Posterior vena cava (tissue), 2 donors: Measurements from ENCODE around the gene COL20A1. TPM values are rescaled to one million over a fixed set of nuclear protein-coding genes. Genes with fewer than 3 reads are reported as not detected.

Source experiments
- DNase-seq: peaks from one replicate; pipeline ENCODE4 v3.0.0-alpha.2; 2020; ENCODE audit warnings: low spot score
- intact Hi-C, 2 donors: fragments of 100-400 bp; cut with DNase I; formaldehyde crosslinking; loops; one replicate each; pipeline versions ENCODE4 v1.14.1 to v1.14.2; 2022 to 2023
- total RNA-seq, 2 donors: library from RNA; stranded (reverse); fragmentation: NEBNext Ultra II Directional; extraction: Animal tissue kit (Norgen Biotek cat#: 25700); gene quantifications; one replicate each; pipeline ENCODE4 v1.2.1, GENCODE V29; 2021
- donor health status: DM: yes; HTN: yes; CAD: no.
- donor health status: DM: yes; HTN: yes; CAD: no.

COL20A1 gene
- total RNA-seq, 2 donors from 2014 or later = 0.14 TPM; not detected in 1

GRCh38 chr20:63287697-63288580 lies 5.0 kb upstream of the COL20A1 start:
- no peak for DNase-seq
- intact Hi-C loops = no loop called here

- DNase-seq = no peak
- intact Hi-C loops = no loop called here
These were observed 4.3 kb upstream of the COL20A1 start for GRCh38 chr20:63288581-63289251.

- intact Hi-C loops = no loop called here
- DNase-seq = no peak
These were observed 3.5 kb upstream of the COL20A1 start for GRCh38 chr20:63289311-63290135.

GRCh38 chr20:63290136-63290676 lies 2.8 kb upstream of the COL20A1 start:
- intact Hi-C loops = no loop called here
- DNase-seq = no peak

GRCh38 chr20:63290677-63291472 lies 2.1 kb upstream of the COL20A1 start:
- DNase-seq = no peak
- intact Hi-C loops = no loop called here

- intact Hi-C loops = no loop called here
These were observed 1.2 kb upstream of the COL20A1 start for GRCh38 chr20:63291811-63292210.

GRCh38 chr20:63292292-63292701 lies 689 bp upstream of the COL20A1 start:
- intact Hi-C loops = no loop called here
- DNase-seq = no peak

More at GRCh38 chr20:63291811-63292210, 1.2 kb upstream of the COL20A1 start:
- DNase-seq = no peak

- DNase-seq = no peak
- intact Hi-C loops = no loop called here
These were observed 470 bp downstream of the COL20A1 start for GRCh38 chr20:63293456-63293855.

GRCh38 chr20:63293871-63294535 lies 1.0 kb downstream of the COL20A1 start:
- DNase-seq = no peak
- intact Hi-C loops = no loop called here

GRCh38 chr20:63294536-63294900 lies 1.5 kb downstream of the COL20A1 start:
- intact Hi-C loops = no loop called here
- DNase-seq = no peak

GRCh38 chr20:63295018-63295417 lies 2.0 kb downstream of the COL20A1 start:
- intact Hi-C loops = no loop called here
- no peak for DNase-seq

- intact Hi-C loops = no loop called here
These were observed 2.4 kb downstream of the COL20A1 start for GRCh38 chr20:63295422-63295821.

GRCh38 chr20:63295846-63296245 lies 2.9 kb downstream of the COL20A1 start:
- intact Hi-C loops = loop anchor here in 1 of 2 donors (2.0 kb wide), 1 partner anchor 333 kb away; no protein-coding TSS in a partner anchor
- no peak for DNase-seq

More at GRCh38 chr20:63295422-63295821, 2.4 kb downstream of the COL20A1 start:
- no peak for DNase-seq

GRCh38 chr20:63296531-63297299 lies 3.7 kb downstream of the COL20A1 start:
- no peak for DNase-seq
- intact Hi-C loops = loop anchor here in 1 of 2 donors (2.0 kb wide), 1 partner anchor 334 kb away; no protein-coding TSS in a partner anchor

- no peak for DNase-seq
- intact Hi-C loops = loop anchor here in 1 of 2 donors (2.0 kb wide), 1 partner anchor 335 kb away; no protein-coding TSS in a partner anchor
These were observed 4.4 kb downstream of the COL20A1 start for GRCh38 chr20:63297371-63297781.

- DNase-seq = no peak
- intact Hi-C loops = loop anchor here in 1 of 2 donors (2.0 kb wide), 1 partner anchor 335 kb away; no protein-coding TSS in a partner anchor
These were observed 5.0 kb downstream of the COL20A1 start for GRCh38 chr20:63297796-63298572.
